HG03439 (cell line): Measurements from ENCODE around the gene ZIC5.

Source experiments
- ATAC-seq: cut with Tn5 transposase; IDR thresholded peaks from one replicate; pipeline ENCODE4 v1.9.1; 2021; ENCODE audit warnings: mild to moderate bottlenecking, moderate library complexity; ENCODE audit not compliant: unreplicated experiment

Gene ZIC5

DNA sequence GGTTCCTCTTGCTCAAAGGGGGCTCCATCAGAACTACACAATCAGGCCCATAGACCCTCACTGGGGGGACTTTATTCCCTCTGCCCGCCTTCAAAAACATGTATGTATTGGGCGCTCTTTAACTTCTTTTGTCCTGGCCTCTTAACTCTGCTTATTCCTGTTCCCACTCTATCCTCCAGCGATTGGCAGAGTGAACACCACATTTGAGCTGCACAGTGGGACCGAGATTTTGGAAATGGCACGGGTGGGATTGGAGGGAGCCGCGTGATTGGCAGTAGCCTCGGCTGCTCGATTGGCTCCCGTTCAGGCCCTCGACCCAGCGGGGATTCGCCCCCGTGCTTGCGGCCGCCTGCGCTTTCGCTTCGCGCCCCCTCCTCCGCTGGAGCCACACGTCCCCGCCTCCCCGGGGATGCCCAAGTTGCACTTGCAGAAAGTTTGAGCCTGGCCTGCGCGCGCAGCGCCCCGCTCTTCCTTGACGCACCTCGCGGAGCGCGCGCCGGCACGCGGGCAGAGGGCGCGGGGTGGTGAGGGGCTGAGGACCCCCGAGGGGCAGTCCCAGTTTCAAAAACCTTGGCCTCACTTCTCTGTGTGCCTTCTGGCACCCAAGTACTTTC is at the start of gene ZIC5:
Gene ZIC5, minus strand, starts transcription at position 192 of the 614 bp plus-strand sequence. Its CDS starts 164 bp downstream, at position 28.
- no peak for ATAC-seq

DNA sequence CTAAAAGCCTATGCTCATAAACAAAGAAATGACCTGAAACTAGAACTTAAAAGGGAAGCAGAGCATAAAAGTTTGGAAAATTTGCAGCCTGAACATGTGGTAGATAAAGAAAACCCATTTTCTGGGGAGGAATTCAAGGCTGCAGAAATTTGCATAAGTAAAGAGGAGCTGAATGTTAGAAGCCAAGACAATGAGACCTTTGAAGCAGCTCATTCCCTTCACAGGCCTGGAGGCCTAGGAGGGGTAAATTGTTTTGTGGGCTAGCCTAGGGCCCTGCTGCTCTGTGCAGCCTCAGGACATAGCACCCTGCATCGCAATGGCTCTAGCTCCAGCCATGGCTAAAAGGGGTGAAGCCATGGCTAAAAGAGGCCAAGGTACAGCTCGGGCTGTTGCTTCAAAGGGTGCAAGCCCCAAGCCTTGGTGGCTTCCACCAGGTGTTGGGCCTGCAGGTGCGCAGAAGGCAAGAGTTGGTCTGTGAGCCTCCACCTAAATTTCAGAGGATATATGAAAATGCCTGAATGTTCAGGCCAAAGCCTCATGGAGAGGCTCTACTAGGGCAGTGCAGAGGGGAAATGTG is 48.3 kb upstream of the ZIC5 start:
- no peak for ATAC-seq

DNA sequence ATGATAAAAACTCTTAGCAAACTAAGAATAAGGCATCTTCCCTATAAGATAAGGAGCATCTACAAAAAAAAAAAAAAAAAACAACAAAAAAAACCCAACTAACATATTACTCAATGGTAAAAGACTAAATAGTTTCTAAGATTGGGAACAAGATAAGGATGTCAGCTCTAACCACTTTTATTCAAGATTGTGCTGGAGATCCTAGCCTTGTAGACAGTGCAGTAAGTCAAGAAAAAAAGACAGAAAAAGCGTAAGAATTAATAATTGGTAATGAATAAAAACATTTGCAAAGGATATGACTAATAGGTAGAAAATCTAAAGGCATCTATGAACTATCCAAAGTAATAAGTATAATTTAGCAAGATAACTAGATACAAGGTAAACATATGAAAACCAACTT is 43.1 kb upstream of the ZIC5 start:
- ATAC-seq: no peak

DNA sequence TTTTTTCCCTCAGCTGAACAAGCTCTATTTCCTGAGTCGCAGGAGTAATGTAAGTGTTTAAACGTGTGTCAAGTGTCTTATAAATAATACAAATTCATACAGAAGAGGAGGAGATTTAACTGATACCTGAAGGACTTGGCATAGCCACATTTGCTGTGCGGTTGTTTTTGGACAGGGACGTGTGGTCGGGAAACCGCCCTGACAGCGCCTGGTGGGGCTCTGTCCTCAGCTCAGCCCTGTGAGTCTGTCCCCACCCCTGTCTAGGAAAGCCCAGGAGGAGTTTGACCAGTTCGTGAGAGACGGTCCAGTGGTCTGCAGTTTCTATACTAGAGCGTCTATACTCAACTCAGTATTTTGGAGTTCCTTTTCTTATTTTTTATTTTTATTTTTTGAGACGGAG is 26.7 kb upstream of the ZIC5 start:
- ATAC-seq: no peak

DNA sequence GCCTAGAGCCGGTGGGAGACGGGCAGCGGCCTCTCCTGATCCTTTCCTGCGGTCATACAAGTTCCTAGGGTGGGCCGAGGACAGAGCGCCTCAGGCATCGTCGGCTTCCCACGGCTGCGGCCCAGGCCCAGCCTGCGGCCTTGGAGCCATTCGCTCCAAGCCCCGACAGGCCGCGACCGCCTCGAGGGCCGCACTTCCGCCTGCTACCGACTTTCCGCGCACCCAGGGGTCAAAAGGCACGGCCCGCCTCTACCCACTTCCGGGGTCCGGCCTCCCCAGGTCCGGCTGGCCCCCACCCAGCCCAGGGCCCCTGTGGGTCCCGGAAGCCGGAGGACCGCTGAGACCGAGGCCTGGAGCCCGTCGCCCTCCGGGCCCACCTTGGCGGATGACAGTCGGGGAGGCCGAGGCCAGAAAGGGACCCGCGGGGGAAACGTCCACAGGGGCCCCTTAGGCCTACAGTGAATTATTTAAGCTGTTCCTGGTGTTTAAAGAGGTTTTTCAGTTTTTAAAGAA is 26.2 kb upstream of the ZIC5 start:
- no peak for ATAC-seq

DNA sequence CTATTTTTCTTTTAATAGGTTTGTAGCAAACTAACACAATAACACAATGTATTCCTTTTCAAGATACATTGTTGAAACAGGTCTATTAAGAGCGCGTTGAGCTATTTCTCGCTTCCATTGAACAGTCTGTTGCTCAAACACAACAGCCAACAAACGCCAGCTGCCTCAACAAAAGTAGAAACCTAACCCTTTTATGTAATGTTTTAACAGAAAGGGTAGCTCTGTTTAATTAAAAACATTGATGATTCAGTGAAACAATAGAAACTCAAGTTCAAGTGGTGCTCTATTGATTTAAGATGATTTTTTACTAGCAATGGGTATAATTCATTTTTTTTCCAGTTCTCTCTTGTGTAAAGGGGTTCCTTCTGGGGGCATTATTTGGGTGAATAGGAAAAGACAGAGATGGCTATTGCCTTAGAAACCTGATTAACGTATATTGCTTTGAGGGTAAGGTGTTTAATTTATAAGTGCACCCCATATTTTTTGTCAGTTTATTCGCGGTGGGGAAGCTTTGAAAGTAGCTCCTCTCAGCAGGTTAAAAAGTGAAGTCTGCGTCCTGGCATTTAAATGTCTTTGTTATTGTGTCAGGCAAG is 24.9 kb upstream of the ZIC5 start:
- no peak for ATAC-seq

DNA sequence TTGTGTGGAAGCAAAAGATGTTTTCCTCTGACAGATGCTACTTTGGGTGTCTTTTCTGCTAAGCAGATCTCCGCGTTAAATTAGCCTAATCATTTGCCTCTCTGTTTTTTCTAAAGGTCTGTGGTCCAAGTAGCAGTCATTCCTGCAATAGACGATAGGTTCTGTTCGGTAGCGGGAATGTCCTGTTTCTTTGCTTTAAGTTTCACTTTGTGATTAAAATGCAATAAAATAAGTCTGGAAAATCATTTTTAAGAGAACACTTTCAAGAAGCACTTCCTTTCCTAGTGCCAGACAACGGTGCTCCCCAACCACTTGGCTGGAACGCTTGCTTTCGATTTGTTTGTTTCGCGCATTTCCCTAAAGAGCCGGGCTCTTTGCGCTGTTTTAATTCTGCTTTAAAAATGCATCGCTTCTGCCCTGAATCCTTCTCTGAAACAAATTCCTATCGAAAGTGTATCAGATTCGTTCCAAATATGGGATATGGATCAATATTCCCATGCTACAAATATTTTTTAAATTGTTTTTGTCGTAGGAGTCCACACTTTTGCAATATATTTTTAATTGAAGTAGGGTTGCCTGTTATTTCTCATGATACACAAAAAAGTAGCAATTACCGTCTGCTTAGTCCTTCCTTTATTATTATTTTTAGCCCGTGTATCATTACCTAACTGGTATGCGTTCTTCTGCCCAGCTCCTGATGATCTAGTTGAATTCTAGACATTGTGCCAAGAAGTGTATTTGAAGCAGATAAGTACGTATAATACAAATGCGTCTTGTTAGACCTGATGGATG is 24.2 kb upstream of the ZIC5 start:
- ATAC-seq: no peak

DNA sequence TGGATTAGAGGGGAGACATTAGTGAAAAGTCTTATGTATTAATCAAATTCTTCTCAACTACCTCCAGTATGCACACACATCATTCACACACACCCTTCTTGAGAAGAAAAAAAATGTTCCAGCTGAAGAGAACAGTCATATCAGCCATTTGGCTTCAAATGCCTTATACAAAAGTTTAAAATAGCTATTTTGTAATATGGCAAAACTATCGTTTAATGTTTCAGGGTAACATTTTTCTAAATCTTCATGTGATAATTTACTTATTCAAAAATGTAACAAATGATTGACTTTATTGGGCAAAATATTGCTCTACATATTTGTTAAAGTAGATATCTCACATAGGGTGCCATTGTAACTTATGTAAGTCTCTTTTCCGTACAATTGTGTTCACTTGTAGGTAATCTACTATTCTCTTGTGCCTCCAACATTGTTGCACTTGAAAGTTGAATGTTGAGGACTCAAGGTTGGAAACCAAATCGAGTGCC is 23.6 kb upstream of the ZIC5 start:
- ATAC-seq: no peak

DNA sequence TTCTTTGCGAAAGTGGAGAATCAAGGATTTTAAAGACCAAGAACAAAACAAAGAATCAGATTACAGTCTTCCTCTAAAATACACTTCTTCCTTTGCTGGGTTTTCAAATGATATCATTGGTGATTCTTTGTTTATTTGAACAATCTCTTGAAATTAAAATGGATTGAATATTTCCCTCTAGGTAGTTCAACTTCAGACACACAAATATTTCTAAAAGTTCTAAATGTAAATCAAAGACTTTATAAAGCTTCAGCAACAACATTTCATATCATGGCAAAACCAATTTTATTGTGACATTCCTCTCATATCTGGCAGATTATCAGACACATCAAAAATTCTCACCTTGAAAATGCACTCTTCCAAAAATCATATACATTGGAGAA is 23.1 kb upstream of the ZIC5 start:
- no peak for ATAC-seq

DNA sequence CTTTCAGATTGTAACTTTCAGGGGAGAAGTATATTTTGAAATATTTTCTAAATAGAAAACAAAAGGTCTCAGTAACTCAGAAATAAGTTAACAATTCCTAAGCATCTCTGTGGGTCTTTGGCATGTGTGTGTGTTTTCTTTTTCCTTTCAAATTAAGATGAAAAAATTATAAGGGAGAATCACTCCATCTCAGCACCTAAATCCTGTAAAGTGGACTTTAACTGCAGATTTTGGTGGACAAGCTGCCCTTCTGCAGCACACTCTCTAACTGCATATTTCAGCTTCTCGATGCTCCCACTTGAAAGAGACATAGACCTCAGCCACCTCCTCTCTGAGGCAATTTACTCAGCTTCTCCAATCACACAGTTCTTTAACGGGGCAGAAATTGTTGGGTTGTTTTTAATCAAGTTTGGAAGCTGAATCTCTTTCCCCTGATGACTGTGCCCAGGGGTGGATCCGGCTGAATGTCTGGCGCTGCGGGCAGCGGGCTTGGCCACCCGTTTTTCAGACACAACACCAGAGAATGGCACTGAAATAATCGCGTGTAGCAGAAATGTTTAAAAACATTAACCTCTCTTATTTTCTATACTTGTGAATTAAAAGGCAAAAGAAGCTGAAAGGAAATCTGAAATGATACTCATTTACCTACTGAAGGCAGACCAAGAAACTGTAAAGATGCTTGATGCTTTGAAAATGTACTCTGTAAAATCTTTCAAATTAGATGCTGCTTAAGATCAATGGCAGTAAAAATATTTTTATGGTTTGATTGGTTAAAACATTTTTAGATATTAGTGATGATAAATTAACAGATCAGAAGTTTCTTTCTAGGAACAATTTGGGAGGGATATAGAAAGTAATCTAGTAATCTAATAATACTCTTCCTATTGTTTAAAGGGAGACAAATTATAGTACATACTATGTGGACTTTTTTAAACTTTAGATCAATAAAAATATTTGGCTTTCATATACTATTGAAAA is 22.4 kb upstream of the ZIC5 start:
- no peak for ATAC-seq

DNA sequence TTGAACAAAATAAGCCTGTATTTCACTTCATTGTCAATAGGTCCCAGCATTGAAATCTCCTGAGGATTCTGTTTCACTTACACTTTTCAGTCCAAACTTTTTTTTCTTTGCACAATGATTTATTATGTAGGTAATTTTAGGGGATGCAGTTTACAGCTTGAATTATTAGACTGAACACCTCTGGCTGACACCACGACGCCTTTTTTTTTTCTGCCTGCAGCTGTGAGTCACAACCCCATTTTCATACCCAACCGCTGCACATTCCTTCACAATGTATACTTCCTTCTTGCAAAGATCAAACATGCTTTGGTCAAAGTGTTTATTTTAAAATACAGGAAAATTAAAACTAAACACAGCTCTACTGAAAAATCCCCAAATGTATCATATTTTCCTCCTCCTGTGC is 21.4 kb upstream of the ZIC5 start:
- ATAC-seq: no peak

DNA sequence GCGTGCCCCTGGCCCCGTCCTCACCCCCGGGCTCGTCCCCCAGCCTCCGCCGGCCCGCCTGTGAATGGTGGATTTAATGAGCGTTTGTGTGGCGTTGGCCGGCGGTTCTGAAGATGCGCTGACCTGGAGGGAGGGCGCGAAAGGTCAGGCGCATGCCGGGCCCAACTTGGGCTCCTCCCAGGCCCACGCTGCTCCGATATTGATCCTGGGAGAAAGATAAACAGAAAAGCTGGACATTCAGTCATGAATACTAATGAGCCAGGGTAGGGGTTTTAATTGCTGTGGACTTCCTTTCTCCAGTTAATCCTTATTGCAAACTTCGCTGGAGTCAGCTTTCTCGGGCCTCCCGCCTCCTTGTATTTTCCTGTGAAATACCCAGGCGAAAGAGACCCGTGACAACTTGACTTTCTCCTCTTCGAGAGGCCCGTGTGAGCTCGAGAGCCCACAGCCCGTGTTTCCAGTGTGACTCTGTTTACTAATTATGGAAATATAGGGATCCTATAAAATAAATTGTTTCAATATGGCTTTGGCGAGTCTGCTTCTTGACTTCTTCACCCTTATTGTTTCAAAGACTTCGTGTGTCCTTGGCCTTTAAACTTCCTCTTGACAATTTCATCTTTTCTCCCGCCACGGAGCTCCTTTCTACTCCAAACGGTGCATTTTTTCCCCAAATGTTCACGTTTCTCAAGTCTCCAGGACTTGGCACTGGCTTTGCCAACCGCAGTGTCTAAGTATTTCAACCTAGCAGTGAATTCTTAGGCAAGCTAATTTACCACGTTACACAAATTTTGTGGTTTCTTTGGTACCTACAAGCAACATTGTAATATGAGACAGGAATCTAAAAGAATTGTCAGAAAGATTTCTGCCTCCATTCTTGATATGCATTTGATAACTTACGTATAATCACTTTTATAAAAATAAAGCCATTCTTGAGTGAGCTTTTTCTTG is 20.5 kb upstream of the ZIC5 start:
- no peak for ATAC-seq

DNA sequence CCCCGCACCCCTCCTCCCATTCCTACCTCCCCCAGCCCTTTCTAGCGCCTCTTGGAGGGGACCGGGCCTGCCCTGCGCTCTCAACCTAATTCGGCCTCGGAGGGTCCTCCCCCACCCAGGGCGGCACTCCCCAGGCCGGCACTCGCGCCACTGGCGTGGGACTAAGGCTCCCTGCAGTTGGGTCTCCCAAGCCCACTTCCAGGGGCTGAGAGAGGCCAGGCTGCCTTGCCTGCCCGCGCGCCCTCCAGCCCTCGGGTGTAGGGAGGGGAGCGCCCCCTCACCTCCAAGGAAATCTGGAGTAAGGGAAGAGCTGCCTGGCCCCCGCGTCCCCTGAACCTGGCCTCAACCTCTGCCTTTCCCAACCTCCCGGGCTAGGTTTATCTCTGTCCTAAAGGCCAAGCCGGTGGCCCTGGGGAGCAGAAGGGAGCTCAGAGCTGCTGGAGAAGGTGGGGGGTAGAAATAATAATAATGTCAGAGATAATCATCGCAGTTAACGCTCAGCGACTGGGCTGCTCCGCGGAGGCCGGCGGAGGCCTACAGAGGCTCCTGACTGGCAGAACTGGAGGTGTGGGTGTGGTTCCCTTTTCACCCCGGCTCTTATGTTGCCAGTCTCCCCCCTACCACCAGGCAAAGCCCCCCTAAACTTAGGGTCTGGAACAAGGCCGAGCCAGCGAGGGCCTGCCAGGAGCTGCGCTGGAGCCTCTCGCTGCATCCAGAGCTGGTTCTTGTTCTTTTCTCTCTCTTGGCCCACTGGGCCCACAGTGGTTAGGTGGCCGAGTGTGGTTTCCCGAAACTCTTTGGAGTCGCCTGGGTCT is 19.7 kb upstream of the ZIC5 start:
- ATAC-seq: no peak

DNA sequence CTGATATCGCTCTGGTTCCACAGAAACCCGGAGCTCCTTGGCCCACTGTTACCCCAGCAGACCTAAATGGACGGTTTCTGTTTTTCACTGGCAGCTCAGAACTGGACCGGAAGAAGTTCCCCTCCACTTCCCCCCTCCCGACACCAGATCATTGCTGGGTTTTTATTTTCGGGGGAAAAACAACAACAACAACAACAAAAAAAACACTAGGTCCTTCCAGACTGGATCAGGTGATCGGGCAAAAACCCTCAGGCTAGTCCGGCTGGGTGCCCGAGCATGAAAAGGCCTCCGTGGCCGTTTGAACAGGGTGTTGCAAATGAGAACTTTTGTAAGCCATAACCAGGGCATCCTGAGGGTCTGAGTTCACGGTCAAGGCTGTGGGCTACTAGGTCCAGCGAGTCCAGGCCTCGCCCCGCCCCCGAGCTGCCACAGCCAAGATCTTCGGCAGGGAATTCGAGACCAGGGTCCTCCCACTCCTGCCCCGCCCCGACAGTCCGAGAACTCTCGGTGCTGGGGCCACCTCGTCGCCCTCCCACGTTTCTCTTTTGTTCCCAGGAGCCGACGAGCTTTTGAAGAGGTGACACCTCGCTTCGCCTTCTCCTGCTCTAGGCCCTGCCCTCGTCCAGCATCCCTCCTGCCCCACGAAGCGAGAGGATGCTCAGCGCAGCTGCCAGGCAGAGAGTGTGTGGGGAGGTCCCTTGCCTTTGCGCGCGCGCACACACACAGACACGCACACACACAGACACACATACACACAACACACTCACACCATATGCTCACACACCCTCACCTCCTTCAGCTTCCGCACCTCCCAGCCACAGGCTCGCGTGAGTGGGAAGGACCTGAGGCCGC is 18.8 kb upstream of the ZIC5 start:
- no peak for ATAC-seq

DNA sequence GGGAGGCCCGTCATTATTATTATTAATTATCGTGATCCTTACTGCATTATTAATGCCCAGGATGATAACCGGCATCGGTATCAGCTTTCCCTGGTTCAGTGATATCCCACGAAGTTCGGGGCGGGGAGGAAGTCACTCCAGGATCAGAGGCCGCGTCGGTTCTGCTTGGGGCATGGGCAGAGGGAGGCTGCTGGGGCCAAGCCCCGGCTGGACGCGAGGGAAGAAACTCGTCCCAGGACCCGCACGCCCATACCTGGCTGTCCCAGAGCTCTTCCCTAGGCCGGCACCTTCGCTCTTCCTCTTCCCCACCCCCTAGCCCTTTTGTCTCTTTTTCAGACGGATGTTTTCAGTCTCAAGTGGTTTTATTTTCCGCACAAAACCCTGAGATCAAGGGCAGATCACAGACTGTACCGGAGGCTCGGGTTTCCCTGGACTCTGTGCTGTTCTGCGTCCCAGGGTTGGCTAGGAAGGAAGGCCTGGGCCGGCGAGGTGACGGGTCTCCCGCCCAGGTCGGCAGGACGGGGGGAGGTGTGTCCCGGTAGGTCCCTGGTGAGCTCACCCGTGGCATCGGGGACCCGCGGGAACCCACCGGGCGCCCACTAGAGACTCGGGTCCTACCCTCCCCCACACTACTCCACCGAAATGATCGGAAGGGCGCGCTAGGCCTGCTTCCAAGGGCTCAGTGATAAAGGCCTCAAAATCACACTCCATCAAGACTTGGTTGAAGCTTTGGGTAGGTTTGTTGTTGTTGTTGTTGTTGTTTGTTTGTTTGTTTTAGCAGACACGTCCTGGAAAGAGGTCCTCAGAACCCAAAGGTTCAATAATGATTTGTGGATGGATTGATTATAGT is 17.9 kb upstream of the ZIC5 start:
- no peak for ATAC-seq

DNA sequence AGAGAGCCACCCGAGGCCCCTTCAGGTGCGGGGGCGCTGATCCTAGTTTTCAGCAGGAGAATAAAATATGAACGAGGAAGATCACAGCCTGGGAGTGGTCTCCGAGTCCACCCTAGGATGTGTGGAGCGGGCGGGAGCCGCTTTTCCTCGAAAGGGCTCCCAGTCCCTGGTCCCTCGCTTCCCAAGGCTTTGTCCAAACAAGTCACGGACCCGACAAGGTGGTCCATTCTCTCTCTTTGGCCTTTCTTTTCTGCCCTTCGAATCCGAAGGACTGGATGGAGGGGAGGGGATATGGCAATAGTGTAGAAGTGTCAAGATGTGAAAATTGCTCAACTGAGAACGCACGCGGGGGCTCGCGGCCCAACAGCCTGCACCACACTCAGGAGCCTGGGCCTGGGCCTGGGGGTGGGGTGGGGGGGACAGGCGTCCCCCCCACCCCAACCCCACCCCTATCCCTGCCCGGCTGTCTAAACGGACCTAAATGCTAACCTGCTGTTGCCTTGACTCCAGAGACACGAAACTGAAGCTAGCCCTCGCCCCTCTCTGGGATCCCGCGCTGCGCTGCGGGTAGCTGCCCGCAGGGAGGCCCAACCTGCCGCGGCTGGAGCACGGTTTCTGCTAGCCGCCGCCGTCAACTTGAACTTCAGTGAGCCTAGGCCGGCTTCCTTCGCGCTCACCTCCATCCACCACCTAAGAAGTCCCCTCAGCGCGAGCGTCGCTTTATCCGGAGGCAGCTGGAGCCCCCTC is 17.1 kb upstream of the ZIC5 start:
- no peak for ATAC-seq
